Stimulated activated CD4-positive, alpha-beta T cell treated with anti-CD3 and anti-CD28 coated beads, Interleukin-12 subunit alpha, Interleukin-12 subunit beta, amount 100 ng/mL, for 4 hours (primary cell): ENCODE measurements around the gene HAUS5.
"Not testable (repeated sequence)": the region's sequence is repeated elsewhere in the genome, so short reads cannot be mapped to it uniquely, and the experiment has no call there.

ENCODE experiments used
- DNase-seq: peaks from one replicate; pipeline ENCODE4 v3.0.0-alpha.2; 2020

Gene HAUS5

GRCh38 chr19:35644206-35644986, 31.9 kb downstream of the HAUS5 start:
- DNase-seq: peak; percentile 93

GRCh38 chr19:35644987-35645679, 32.6 kb downstream of the HAUS5 start:
- peak; percentile 89 for DNase-seq

- no peak for DNase-seq
Measured at GRCh38 chr19:35645680-35646511, 33.4 kb downstream of the HAUS5 start.

GRCh38 chr19:35648017-35648961, 35.8 kb downstream of the HAUS5 start, which contains the start of gene COX6B1:
COX6B1 (plus strand) TSS chr19:35648323; CDS start chr19:35651244, 2,921 bp downstream.
- peak; percentile 80 for DNase-seq

GRCh38 chr19:35650581-35650980, 38.0 kb downstream of the HAUS5 start:
- no peak for DNase-seq

- not testable (repeated sequence) for DNase-seq
Measured at GRCh38 chr19:35654828-35655227, 42.3 kb downstream of the HAUS5 start.

GRCh38 chr19:35655600-35655999, 43.1 kb downstream of the HAUS5 start:
- no peak for DNase-seq

- no peak for DNase-seq
Measured at GRCh38 chr19:35656700-35657099, 44.2 kb downstream of the HAUS5 start.

GRCh38 chr19:35657904-35658700, 45.6 kb downstream of the HAUS5 start:
- no peak for DNase-seq

- no peak for DNase-seq
Measured at GRCh38 chr19:35661995-35662340, 49.4 kb downstream of the HAUS5 start.

- DNase-seq: no peak
Measured at GRCh38 chr19:35663981-35664380, 51.4 kb downstream of the HAUS5 start.

GRCh38 chr19:35665157-35665556, 52.6 kb downstream of the HAUS5 start:
- no peak for DNase-seq

GRCh38 chr19:35665604-35666003, 53.1 kb downstream of the HAUS5 start:
- DNase-seq: no peak

GRCh38 chr19:35666251-35666913, 53.8 kb downstream of the HAUS5 start, which contains the start of gene UPK1A:
UPK1A (plus strand) TSS chr19:35666517; CDS start chr19:35666813, 296 bp downstream.
- no peak for DNase-seq

GRCh38 chr19:35669566-35669965, 57.0 kb downstream of the HAUS5 start:
- no peak for DNase-seq

GRCh38 chr19:35669974-35670373, 57.4 kb downstream of the HAUS5 start:
- no peak for DNase-seq

- no peak for DNase-seq
Measured at GRCh38 chr19:35670686-35671085, 58.2 kb downstream of the HAUS5 start.

GRCh38 chr19:35671818-35672217, 59.3 kb downstream of the HAUS5 start:
- no peak for DNase-seq

- peak; percentile 34 for DNase-seq
Measured at GRCh38 chr19:35673121-35673804, 60.7 kb downstream of the HAUS5 start.
